ENCODE data around the gene LRRC72. TPM values are rescaled to one million over a fixed set of nuclear protein-coding genes. Genes with fewer than 3 reads are reported as not detected.
A peak's percentile ranks its signal among the peaks of the same experiment; 100 is the strongest.
"Not testable (repeated sequence)": the region's sequence is repeated elsewhere in the genome, so short reads cannot be mapped to it uniquely, and the experiment has no call there.

Gene LRRC72
- total RNA-seq = not detected in 2 replicates

GRCh38 chr7:16526742-16527540 lies at the start of gene LRRC72:
Gene LRRC72 (plus strand): TSS chr7:16526825. CDS start chr7:16526953, 128 bp downstream.
- no peak for DNase-seq (ENCODE audit: low read depth)

GRCh38 chr7:16479161-16479560 lies 47.5 kb upstream of the LRRC72 start:
- no peak for DNase-seq (ENCODE audit: low read depth)

- DNase-seq (ENCODE audit: low read depth) = peak; percentile 37
Measured at GRCh38 chr7:16479591-16479990, 47.0 kb upstream of the LRRC72 start.

GRCh38 chr7:16484453-16485158 lies 42.0 kb upstream of the LRRC72 start:
- DNase-seq (ENCODE audit: low read depth) = peak; percentile 65

- peak; percentile 64 for DNase-seq (ENCODE audit: low read depth)
Measured at GRCh38 chr7:16491148-16491547, 35.5 kb upstream of the LRRC72 start.

GRCh38 chr7:16492513-16493062 lies 34.0 kb upstream of the LRRC72 start:
- peak; percentile 73 for DNase-seq (ENCODE audit: low read depth)

GRCh38 chr7:16493266-16493665 lies 33.4 kb upstream of the LRRC72 start:
- no peak for DNase-seq (ENCODE audit: low read depth)

GRCh38 chr7:16494551-16494950 lies 32.1 kb upstream of the LRRC72 start:
- no peak for DNase-seq (ENCODE audit: low read depth)

- no peak for DNase-seq (ENCODE audit: low read depth)
Measured at GRCh38 chr7:16494955-16495719, 31.5 kb upstream of the LRRC72 start.

GRCh38 chr7:16498122-16498521 lies 28.5 kb upstream of the LRRC72 start:
- no peak for DNase-seq (ENCODE audit: low read depth)

- DNase-seq (ENCODE audit: low read depth) = no peak
Measured at GRCh38 chr7:16502303-16502702, 24.3 kb upstream of the LRRC72 start.

- peak; percentile 44 for DNase-seq (ENCODE audit: low read depth)
Measured at GRCh38 chr7:16504019-16504418, 22.6 kb upstream of the LRRC72 start.

- not testable (repeated sequence) for DNase-seq (ENCODE audit: low read depth)
Measured at GRCh38 chr7:16506422-16506821, 20.2 kb upstream of the LRRC72 start.

- DNase-seq (ENCODE audit: low read depth) = no peak
Measured at GRCh38 chr7:16509829-16510228, 16.8 kb upstream of the LRRC72 start.

GRCh38 chr7:16511314-16511713 lies 15.3 kb upstream of the LRRC72 start:
- no peak for DNase-seq (ENCODE audit: low read depth)

GRCh38 chr7:16512097-16512496 lies 14.5 kb upstream of the LRRC72 start:
- no peak for DNase-seq (ENCODE audit: low read depth)

- no peak for DNase-seq (ENCODE audit: low read depth)
Measured at GRCh38 chr7:16514271-16514670, 12.4 kb upstream of the LRRC72 start.

- no peak for DNase-seq (ENCODE audit: low read depth)
Measured at GRCh38 chr7:16514729-16515128, 11.9 kb upstream of the LRRC72 start.

- no peak for DNase-seq (ENCODE audit: low read depth)
Measured at GRCh38 chr7:16515785-16516685, 10.6 kb upstream of the LRRC72 start.

- not testable (repeated sequence) for DNase-seq (ENCODE audit: low read depth)
Measured at GRCh38 chr7:16519985-16520384, 6.6 kb upstream of the LRRC72 start.

GRCh38 chr7:16524332-16524731 lies 2.3 kb upstream of the LRRC72 start:
- no peak for DNase-seq (ENCODE audit: low read depth)

Data from renal cortical epithelial cell (primary cell).